ENCODE measurements around the gene KDM1B. TPM values are rescaled to one million over a fixed set of nuclear protein-coding genes. Genes with fewer than 3 reads are reported as not detected.

Gene KDM1B
- total and polyA plus RNA-seq, 2 of the 8 experiments (the other 6 are each of a cell fraction or from before 2014, with no cell fraction given), result 3.7 to 7.5 TPM

DNA sequence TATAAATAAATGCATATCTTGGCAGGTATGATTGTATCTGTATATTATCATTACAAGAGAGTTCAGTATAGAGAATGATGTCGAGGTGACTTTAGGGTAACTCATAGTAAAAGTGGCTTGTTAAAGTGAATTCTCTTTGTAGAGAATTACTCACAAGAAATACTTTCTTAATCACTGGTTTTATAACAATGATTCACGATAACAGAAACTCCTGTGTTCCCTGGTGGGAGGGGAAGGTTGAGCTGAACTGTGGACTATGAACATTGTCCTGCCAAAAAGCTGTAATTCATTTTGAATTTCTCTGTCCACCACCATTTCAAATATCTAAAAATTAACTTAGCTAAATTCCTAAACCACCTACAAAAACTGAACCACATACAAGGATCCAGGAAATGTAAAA is 8.1 kb upstream of the KDM1B start (continued):
- TF ChIP-seq HDAC6 (IDR thresholded peaks at IDR 0.05; ENCODE audit: low read depth, low read length) (no peak), CREB1 (IDR thresholded peaks at IDR 0.05) (no peak)
- TF ChIP-seq, protein P1, sequence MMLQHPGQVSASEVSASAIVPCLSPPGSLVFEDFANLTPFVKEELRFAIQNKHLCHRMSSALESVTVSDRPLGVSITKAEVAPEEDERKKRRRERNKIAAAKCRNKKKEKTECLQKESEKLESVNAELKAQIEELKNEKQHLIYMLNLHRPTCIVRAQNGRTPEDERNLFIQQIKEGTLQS (IDR thresholded peaks at IDR 0.05; ENCODE audit: insufficient read depth, low read depth, low read length), result no peak
